Measurements from ENCODE around the gene MEGF6.

MEGF6 gene, protein sequence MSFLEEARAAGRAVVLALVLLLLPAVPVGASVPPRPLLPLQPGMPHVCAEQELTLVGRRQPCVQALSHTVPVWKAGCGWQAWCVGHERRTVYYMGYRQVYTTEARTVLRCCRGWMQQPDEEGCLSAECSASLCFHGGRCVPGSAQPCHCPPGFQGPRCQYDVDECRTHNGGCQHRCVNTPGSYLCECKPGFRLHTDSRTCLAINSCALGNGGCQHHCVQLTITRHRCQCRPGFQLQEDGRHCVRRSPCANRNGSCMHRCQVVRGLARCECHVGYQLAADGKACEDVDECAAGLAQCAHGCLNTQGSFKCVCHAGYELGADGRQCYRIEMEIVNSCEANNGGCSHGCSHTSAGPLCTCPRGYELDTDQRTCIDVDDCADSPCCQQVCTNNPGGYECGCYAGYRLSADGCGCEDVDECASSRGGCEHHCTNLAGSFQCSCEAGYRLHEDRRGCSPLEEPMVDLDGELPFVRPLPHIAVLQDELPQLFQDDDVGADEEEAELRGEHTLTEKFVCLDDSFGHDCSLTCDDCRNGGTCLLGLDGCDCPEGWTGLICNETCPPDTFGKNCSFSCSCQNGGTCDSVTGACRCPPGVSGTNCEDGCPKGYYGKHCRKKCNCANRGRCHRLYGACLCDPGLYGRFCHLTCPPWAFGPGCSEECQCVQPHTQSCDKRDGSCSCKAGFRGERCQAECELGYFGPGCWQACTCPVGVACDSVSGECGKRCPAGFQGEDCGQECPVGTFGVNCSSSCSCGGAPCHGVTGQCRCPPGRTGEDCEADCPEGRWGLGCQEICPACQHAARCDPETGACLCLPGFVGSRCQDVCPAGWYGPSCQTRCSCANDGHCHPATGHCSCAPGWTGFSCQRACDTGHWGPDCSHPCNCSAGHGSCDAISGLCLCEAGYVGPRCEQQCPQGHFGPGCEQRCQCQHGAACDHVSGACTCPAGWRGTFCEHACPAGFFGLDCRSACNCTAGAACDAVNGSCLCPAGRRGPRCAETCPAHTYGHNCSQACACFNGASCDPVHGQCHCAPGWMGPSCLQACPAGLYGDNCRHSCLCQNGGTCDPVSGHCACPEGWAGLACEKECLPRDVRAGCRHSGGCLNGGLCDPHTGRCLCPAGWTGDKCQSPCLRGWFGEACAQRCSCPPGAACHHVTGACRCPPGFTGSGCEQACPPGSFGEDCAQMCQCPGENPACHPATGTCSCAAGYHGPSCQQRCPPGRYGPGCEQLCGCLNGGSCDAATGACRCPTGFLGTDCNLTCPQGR (N-terminal part only)

DNA sequence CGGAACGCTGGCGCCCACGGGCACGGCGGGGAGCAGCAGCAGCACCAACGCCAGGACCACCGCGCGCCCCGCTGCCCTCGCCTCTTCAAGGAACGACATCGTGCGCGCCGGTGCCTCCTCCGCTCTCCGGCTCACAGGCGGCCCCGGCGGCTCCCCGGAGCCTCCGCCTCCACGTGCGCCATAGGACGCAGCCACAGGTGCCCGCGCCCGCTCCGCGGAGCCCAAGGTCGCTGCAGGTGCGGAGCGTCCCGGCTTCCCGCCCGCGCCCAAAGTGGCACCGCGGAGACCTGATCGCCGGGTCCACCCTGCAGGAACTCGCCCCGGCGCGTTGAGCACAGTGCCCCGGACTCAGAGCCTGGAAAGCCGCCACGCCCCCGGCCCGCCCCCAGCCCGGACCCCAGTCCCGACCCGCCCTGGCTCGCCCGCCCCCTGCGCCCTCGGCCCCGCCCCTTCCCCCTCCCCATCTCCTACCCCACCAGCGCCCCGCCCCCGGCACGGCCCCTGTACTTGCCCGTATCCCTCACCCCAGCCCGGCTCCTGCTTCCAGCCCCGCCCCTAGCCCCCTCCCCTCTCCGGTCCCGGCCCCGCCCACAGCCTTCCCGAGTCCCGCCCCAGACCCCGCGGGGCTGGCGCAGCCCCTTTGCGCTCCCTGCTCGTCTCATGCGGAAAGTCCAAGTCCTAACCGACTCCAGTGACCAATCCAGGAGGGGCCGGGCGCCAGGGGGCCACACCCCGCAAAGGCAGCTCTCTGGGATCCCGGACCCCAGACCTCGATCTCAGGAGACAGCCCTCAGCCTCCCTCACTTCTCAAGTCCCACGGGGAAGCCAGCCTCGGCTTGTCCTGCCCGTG, at the start of gene MEGF6:
MEGF6 (minus strand) TSS at position 339 of the 850 bp plus-strand sequence; CDS start at position 99, 240 bp downstream.
- DNase-seq: peak; percentile 34

DNA sequence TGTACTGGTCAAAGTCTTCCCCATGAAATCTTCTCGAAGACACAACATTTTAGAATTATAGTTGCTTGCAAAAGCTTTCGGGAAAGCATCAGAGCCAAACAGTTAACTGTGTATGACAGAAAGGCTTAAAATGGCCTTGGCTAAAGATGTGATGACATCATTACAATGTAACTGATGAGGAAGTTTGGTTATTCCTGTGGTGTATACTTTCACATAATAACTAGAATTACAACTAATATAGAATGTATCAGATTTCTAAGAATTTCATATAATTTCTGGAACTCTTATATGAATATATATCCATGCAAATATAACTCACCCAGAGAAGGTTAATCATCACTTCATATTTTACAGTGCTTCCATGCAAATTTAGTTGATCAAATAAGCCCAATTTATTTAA, 49.4 kb upstream of the MEGF6 start:
- no peak for DNase-seq

DNA sequence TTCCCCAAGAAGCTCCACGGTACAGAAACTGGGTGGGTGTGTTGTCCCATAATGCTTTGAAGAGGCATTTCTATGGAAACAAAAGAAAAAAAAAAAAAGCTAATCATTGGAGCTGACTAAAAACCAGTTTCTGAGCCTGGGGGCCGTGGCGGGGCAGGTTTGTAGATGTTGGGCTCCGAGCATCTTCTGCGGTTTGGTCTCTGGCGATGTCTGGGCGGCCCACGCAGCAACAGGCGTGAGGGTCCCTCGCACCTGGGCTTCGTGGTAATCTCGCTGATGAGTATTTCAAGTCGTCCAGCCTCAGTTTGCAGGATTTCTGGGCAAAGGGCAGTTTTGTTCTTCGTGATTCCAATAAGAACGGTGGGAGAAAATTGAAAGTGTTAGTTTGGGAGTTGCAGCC, 47.8 kb upstream of the MEGF6 start:
- no peak for DNase-seq

- no peak for DNase-seq
Observed at GRCh38 chr1:3658231-3658615, 46.9 kb upstream of the MEGF6 start.

DNA sequence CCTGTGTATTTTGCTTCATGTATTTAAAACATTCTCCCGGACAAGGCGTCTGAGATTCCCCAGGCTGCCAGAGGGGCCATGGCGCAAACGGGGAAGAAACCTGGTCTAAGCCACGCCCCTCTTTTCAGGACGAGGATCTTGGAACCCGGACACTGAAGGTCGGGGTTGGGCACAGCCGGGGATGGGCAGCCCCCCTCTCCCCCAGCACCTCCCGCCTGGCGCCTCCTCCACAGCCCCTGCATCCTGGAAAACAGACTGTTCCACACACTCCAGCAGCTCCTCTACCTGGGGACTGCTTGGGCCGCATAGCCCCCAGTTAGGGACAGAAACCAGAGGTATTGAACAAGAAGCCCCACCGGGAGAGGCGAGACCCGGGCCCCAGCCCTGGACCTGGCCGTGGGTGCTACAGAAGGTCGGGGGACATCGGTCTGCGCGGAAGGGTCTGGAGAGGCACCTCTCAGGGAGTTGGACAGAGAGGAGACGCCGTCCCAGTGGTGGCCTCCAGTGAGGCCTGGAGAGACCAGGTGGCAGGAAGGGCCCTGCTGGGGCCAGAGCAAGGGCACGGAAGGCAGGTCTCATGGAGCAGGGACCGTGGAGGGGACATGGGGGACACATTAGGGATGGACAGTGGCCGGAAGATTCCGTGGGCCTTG, 46.4 kb upstream of the MEGF6 start:
- no peak for DNase-seq

GRCh38 chr1:3657096-3657475, 45.8 kb upstream of the MEGF6 start:
- DNase-seq: no peak

DNA sequence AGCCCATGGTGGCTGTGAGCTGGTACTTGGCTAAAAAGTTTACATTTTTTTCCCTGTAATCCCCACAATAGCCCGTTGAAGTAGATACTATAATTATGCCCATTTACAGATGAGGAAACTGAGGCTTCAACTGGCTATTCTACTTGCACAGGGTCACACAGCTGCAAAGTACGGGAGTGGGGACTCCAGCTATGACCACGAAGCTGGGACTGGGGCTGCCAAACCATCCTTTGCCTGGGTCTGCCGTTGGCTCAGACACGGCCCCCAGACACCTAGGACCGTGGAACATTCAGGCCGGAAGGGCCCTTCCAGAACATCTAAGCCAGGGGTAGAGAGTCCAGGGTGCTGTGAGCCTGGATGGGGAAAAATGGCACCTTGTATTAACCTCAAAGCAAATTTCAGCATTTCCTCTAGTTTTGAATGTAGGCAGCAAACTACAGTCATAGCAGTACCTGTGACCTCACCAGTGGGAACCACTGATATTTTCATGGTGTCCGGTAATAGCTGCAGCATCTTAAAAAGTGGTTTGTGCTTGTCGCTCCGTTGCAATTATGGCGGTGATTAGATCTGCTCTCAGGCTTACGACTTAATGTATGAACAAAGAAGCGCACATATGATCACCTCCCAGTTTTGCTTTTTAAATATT, 45.3 kb upstream of the MEGF6 start:
- no peak for DNase-seq

DNA sequence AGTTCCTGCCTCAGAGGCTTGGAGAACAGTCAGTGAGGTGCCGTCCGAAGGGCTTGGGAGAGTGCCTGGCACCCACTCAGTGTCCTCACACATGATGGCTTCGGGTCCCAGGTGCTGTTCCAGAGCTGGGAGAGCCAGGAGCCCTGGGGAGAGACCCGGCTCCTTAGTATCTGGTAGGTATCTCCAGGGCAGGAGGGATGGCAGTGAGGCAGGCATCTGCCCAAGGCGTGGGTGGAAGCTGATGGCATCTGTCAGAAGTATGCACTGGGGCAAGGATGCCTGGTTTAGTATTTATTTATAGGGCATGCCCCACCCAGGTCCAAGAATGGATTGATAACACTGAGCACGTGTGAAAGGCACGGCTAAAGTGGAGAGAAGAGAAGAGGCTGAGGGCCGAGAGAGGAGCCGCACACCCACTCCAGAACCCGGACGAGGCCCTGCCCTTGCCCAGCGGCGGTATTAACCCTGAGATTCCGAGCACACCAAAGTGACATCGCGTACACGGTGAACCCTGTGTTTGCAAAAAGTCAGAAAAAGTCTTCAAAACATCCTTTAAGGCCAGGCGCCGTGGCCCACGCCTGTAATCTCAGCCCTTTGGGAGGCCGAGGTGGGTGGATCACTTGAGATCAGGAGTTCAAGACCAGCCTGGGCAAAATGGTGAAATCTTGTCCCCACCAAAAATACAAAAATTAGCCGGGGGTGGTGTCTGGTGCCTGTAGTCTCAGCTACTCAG, 43.4 kb upstream of the MEGF6 start:
- DNase-seq: no peak

DNA sequence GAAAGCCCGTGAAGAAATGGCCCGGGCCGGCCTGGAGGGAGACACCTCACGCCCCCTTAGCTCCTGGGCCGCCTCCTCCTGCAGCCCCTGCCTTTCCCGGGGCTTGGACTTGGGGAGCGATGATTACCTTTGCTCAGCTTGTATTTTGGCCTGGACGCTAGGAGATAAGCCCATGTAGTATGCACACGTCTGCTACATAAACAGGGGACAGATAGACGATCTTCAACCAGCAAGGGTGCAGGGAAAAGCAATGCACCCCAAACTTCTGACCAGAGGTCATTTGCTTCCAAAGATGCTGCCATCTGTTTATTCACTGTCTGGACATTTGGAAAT, 41.9 kb upstream of the MEGF6 start:
- DNase-seq: no peak

GRCh38 chr1:3652548-3653285, 41.4 kb upstream of the MEGF6 start:
- peak; percentile 44 for DNase-seq

GRCh38 chr1:3651930-3652547, 40.7 kb upstream of the MEGF6 start, which contains the start of gene TP73:
Gene TP73, plus strand, starts transcription at chr1:3652516. Its CDS starts 29,850 bp downstream, at chr1:3682366.
- peak; percentile 37 for DNase-seq

- DNase-seq: no peak
Observed at GRCh38 chr1:3651026-3651929, 40.0 kb upstream of the MEGF6 start.

- DNase-seq: no peak
Observed at GRCh38 chr1:3650248-3651025, 39.1 kb upstream of the MEGF6 start.

DNA sequence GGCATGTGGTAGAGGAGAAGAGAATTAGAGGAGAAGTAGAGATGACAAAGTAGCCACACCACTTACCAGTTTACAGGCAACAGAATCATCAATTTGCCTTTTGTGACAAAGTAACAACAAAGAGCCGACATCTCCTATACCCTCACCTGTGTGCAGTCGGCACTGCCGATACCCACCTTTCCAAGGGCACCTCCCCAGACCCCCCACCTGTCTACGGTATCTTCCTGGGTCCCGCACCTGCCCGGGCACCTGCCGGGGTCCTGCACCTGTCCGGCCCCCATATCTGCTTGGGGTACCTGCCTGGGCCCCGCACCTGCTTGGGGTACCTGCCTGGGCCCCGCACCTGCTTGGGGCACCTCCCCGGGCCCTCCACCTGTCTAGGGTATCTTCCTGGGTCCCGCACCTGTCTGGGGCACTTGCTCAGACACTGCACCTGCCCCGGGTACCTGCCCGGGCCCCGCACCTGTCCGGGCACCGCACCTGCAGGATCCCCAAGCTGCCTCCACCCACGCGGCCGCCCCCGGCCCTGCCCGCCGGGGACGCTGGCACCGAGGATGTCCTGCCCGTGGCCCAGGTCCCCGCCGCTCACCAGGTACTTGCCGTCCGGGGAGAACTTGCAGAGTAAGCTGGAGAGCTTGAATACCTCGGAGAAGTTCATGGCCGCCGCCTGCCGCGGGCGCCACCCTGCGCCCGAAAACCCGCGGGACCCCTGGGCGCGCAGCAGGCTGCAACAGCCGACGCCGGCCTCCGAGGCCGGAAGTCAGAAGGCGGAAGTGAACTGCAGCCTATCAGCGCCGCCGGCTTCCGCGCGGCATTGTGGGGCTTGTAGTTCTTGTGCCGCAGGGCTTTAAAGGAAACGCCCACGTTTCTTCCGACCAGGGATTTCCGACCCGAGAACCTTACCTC, 38.3 kb upstream of the MEGF6 start, which contains the start of gene WRAP73:
WRAP73 (minus strand) TSS at position 762 of the 906 bp plus-strand sequence; CDS start at position 658, 104 bp downstream.
- peak; percentile 81 for DNase-seq

GRCh38 chr1:3646596-3646995, 35.3 kb upstream of the MEGF6 start:
- DNase-seq: no peak

All from NCI-H526 treated with DMSO at 0.1 percent for 48 hours (cell line).